Adrenal gland (tissue), 5 donors: ENCODE measurements around the gene GPR68.

ENCODE experiments used
- CTCF ChIP-seq, 6 experiments: fragments of 450-650 bp in 4 of 6; fragments of 200-600 bp in 2 of 6; sonication (generic) in 1 of 6; IDR thresholded peaks; 1 replicate in 5 of 6; 2 replicates in 1 of 6; pipeline versions ENCODE4 v1.5.1 to v1.8.0; 2016 to 2021; ENCODE audit warnings: antibody characterized with exemption in 6 of 6, mild to moderate bottlenecking in 2 of 6, moderate library complexity in 1 of 6
- POLR2A ChIP-seq, 2 donors: fragments of 450-650 bp; IDR thresholded peaks; one replicate each; pipeline ENCODE4 v1.6.1; 2017; ENCODE audit warnings: antibody characterized with exemption in 2 of 2, mild to moderate bottlenecking in 2 of 2, moderate library complexity in 1 of 2
- donor health status: DM: no; HTN: no; CAD: no.

GRCh38 chr14:91186515-91187066 lies 57.9 kb downstream of the GPR68 start:
- TF ChIP-seq CTCF (IDR thresholded peaks at IDR 0.05), result no peak
- no peak for TF ChIP-seq POLR2A (IDR thresholded peaks at IDR 0.05)
